Effector CD8-positive, alpha-beta T cell (primary cell): Measurements from ENCODE around the gene SRGN.

ENCODE experiments used
- DNase-seq: peaks from one replicate; lab custom pipeline; 2025; lab: John Stamatoyannopoulos, UW

Gene SRGN

GRCh38 chr10:69090685-69091084, 2.8 kb downstream of the SRGN start:
- DNase-seq: no peak

GRCh38 chr10:69091143-69091651, 3.3 kb downstream of the SRGN start:
- DNase-seq: no peak

- DNase-seq: peak; percentile 71
These were observed 5.3 kb downstream of the SRGN start for GRCh38 chr10:69092959-69093850.

- DNase-seq: no peak
These were observed 6.0 kb downstream of the SRGN start for GRCh38 chr10:69093933-69094332.

- no peak for DNase-seq
These were observed 8.1 kb downstream of the SRGN start for GRCh38 chr10:69096045-69096444.

- DNase-seq: no peak
These were observed 9.8 kb downstream of the SRGN start for GRCh38 chr10:69097729-69098128.

- no peak for DNase-seq
These were observed 12.4 kb downstream of the SRGN start for GRCh38 chr10:69100136-69100872.

- no peak for DNase-seq
These were observed 13.7 kb downstream of the SRGN start for GRCh38 chr10:69101451-69102095.

GRCh38 chr10:69102440-69102839, 14.5 kb downstream of the SRGN start:
- DNase-seq: no peak

- no peak for DNase-seq
These were observed 15.9 kb downstream of the SRGN start for GRCh38 chr10:69103784-69104183.

- DNase-seq: no peak
These were observed 17.3 kb downstream of the SRGN start for GRCh38 chr10:69104994-69105790.

- DNase-seq: no peak
These were observed 19.2 kb downstream of the SRGN start for GRCh38 chr10:69107176-69107490.

GRCh38 chr10:69107699-69108098, 19.8 kb downstream of the SRGN start:
- DNase-seq: no peak

- no peak for DNase-seq
These were observed 32.0 kb downstream of the SRGN start for GRCh38 chr10:69119896-69120295.

GRCh38 chr10:69123306-69123746, 35.4 kb downstream of the SRGN start:
- peak; percentile 57 for DNase-seq

- peak; percentile 98 for DNase-seq
These were observed 36.1 kb downstream of the SRGN start, which contains the start of gene VPS26A for GRCh38 chr10:69123747-69124562. Gene VPS26A (plus strand): TSS chr10:69124178. CDS start chr10:69124278, 100 bp downstream.

GRCh38 chr10:69124563-69125268, 36.8 kb downstream of the SRGN start:
- peak; percentile 19 for DNase-seq

GRCh38 chr10:69125554-69125953, 37.7 kb downstream of the SRGN start:
- DNase-seq: no peak

- DNase-seq: no peak
These were observed 42.3 kb downstream of the SRGN start for GRCh38 chr10:69130251-69130650.

- DNase-seq: no peak
These were observed 52.1 kb downstream of the SRGN start for GRCh38 chr10:69139961-69140360.
